Liver (tissue), 3 donors: ENCODE measurements around the gene POU3F2.

Experiments
- CTCF ChIP-seq: fragments of 150-350 bp; IDR thresholded peaks from 2 replicates; pipeline ENCODE4 v1.5.1; 2017; ENCODE audit warnings: improper control_type of control experiment, low read depth, low read length; ENCODE audit not compliant: missing input control
- JUND ChIP-seq, 2 donors: IDR thresholded peaks; 2 replicates each; pipeline ENCODE4 v1.6.1; 2016; ENCODE audit warnings: antibody characterized with exemption in 2 of 2
- YY1 ChIP-seq: IDR thresholded peaks from 2 replicates; pipeline ENCODE4 v1.6.1; 2016; ENCODE audit warnings: antibody characterized with exemption, mild to moderate bottlenecking
- donor health status: healthy.
- donor health status: healthy.

DNA sequence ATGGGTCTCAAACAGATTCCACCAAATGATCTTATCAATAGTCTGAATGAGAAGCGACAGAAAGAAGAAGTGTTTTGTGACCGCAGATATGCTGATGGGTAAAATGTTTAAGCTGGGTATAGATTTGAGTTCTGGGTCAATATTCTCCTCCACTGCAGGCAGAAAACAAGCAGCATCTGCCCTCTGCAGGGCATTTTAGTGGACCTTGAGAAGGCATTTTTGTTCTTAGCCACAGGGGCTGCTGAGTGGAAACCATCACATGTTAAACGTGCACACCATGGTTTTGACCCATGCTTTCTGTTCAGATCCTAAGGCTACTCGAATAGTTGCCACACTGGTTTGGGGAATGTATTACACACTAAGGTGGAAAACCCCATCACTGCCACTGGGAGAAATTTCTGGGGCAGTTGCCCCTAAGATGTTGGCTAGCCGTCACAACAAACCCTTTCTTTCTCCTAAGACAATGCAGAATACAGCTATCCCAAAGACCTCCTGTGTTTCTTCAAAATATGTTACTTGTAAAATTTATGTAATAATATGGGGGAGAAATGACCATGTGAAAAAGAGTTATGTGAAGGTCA, 5.5 kb downstream of the POU3F2 start:
- TF ChIP-seq CTCF (peak; percentile 19), JUND (IDR thresholded peaks at IDR 0.05) (no peak), YY1 (no peak)
